Rectal smooth muscle tissue (tissue), 1 donor: ENCODE measurements around the gene SORBS2.

Source experiments
- H3K27ac ChIP-seq: one replicate; pipeline ENCODE4 v1.7.0; 2013; ENCODE audit warnings: low read depth, low read length, inconsistent platforms
- H3K27me3 ChIP-seq: one replicate; pipeline ENCODE4 v1.7.0; 2013; ENCODE audit warnings: low read length; ENCODE audit not compliant: control insufficient read depth, insufficient read depth
- H3K36me3 ChIP-seq: one replicate; pipeline ENCODE4 v1.7.0; 2013; ENCODE audit warnings: low read length; ENCODE audit not compliant: control insufficient read depth, insufficient read depth
- H3K4me1 ChIP-seq: one replicate; pipeline ENCODE4 v1.7.0; 2013; ENCODE audit warnings: low read length; ENCODE audit not compliant: control insufficient read depth, insufficient read depth
- H3K4me3 ChIP-seq: one replicate; pipeline ENCODE4 v1.7.0; 2013; ENCODE audit warnings: low read length
- H3K9ac ChIP-seq: one replicate; pipeline ENCODE4 v1.7.0; 2013; ENCODE audit warnings: low read length

SORBS2 gene

DNA sequence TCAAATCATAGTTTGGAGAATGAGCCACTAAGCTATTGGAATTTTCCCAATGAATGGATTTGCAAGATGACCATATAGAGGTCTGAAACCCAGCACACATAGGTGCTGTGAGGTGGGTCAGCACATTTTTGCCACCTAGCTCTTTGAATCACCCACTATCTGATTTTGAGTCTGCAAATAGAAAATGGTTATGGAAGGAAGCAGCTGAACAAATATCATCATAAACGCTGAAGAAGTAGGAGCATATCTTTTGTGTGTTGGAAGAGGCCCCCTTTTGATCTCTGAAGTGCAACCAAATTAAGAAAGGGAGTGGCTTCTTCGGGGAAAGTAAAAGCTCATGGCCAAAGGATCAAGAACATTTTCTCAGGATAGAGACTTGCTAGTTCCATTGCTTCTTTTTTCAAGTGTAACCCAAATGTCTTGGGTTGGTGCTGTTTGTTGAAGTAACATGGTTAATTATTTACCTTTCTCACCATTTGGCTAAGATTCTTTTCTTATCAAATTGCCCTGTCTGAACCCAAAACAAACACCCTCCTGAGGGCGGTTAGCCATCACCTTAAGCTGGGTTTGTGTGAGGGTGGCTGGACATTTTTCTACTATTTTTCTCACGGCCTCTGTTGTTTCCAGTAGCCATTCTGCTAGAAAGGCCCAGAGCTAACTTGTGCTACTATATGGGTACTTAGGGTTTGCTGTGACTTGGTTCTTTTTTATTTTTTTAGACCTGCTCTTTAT, 18.4 kb upstream of the SORBS2 start:
- H3K4me3 ChIP-seq: no peak overlapping the region
- H3K27ac ChIP-seq: no peak overlapping the region
- no peak overlapping the region for H3K9ac ChIP-seq
- H3K27me3 ChIP-seq: no peaks in the 10 kb centered on the region
- H3K36me3 ChIP-seq: no peaks in the 10 kb centered on the region
- H3K4me1 ChIP-seq: no peaks in the 10 kb centered on the region

DNA sequence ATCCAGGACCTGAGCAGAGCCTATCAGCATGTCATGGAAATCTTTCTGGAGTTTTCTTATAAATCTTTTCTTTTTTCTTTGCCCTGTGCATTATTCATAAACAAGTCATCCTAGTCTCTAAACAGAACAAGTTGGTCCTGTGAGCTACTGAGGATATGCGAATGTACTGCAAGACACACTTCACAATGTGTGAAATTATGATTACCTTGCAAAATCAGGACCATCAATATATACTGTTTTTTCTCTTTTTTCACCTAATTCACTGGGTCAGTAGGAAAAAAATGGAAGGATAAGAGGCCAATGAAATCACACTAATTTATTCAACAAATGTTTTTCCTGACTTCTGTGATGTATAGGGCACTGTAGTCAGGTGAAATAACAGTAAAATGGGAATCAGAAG, 14.4 kb upstream of the SORBS2 start:
- H3K9ac ChIP-seq: no peak overlapping the region

DNA sequence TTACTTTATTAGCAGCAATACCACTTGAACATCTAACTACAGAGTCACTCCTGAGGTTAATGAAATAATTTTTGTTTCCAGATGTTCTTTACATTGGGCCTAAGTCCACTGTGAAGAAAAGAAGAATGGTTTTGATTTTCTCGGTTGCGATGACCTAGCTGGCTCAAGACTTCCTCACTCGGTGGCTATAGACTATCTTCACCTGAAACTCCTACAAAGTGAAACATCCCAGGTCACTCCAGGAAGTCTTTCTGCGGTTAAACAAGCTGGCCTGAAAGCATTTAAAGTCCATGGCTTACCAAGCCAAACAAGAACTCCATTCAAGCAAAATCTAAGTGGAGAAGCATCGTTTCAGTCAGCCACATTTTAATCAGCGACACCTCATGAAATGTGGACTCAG, 13.7 kb upstream of the SORBS2 start:
- Histone ChIP-seq H3K27me3 (no peaks in the 10 kb centered on the region), H3K9ac (no peak overlapping the region), H3K36me3 (no peaks in the 10 kb centered on the region), H3K27ac (no peak overlapping the region), H3K4me3 (no peak overlapping the region), H3K4me1 (no peaks in the 10 kb centered on the region)

More for the DNA sequence above, 14.4 kb upstream of the SORBS2 start:
- H3K27me3 ChIP-seq: no peaks in the 10 kb centered on the region
- no peaks in the 10 kb centered on the region for H3K36me3 ChIP-seq
- no peak overlapping the region for H3K27ac ChIP-seq
- no peak overlapping the region for H3K4me3 ChIP-seq
- H3K4me1 ChIP-seq: no peaks in the 10 kb centered on the region

DNA sequence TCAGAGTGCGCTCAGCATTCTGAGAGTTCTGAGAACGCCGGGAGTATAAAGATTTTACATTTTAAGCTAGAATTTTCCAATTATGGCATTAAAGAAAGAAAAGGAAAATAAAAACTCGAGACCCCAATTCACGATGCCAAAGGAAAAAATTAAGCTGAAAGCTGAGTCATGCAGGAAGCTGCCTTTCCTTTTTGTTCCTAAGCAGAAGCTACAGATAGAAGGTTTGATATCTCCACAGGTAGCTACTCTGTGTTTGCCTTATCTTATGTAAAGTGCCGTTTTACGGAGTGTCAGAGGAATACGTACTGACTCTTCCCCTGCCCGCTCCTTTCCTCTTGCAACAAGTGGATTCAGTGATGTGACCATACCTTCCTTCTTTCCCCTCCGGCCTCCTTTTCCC, 10.8 kb upstream of the SORBS2 start:
- Histone ChIP-seq H3K36me3 (no peaks in the 10 kb centered on the region), H3K9ac (no peak overlapping the region), H3K4me3 (no peak overlapping the region), H3K27ac (no peak overlapping the region), H3K27me3 (no peaks in the 10 kb centered on the region), H3K4me1 (peaks cover 4% of the 10 kb centered on the region)

DNA sequence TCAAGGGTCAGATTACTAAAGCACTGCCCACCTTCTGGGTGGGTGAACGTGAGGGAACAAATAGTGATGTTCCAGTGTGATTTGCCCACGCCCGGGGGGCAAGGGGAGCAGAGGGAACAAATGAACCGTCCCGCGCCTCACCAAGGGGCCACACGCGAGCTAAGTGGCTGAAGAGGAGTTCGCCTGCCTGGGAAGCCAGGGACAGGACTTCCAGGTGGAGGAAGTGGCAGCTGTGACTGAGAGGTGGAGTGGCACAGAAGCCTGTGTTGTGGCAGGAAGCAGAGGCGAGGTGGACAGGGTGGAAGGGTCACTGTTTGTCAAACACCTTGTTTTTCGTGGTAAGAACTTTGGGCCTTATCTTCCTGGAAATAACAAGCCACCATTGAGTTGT, 9.0 kb upstream of the SORBS2 start:
- Histone ChIP-seq H3K4me3 (no peak overlapping the region), H3K27ac (no peak overlapping the region), H3K4me1 (peaks cover 6% of the 10 kb centered on the region), H3K9ac (no peak overlapping the region), H3K27me3 (no peaks in the 10 kb centered on the region), H3K36me3 (no peaks in the 10 kb centered on the region)

- no peak overlapping the region for H3K4me3 ChIP-seq
- H3K27ac ChIP-seq: peak overlapping the region; percentile 71
- H3K27me3 ChIP-seq: no peaks in the 10 kb centered on the region
Observed at GRCh38 chr4:185820146-185821028, 8.4 kb upstream of the SORBS2 start.

GRCh38 chr4:185819144-185819543, 7.2 kb upstream of the SORBS2 start:
- Histone ChIP-seq H3K9ac (no peak overlapping the region), H3K36me3 (no peaks in the 10 kb centered on the region), H3K4me3 (no peak overlapping the region), H3K4me1 (peaks cover 6% of the 10 kb centered on the region), H3K27me3 (no peaks in the 10 kb centered on the region), H3K27ac (no peak overlapping the region)

More at GRCh38 chr4:185820146-185821028, 8.4 kb upstream of the SORBS2 start:
- Histone ChIP-seq H3K36me3 (no peaks in the 10 kb centered on the region), H3K9ac (no peak overlapping the region), H3K4me1 (peaks cover 6% of the 10 kb centered on the region)

- Histone ChIP-seq H3K27me3 (no peaks in the 10 kb centered on the region), H3K4me3 (peak overlapping the region; percentile 23), H3K4me1 (peaks cover 6% of the 10 kb centered on the region), H3K27ac (peak overlapping the region; percentile 57), H3K36me3 (no peaks in the 10 kb centered on the region), H3K9ac (no peak overlapping the region)
Observed at GRCh38 chr4:185817403-185817818, 5.4 kb upstream of the SORBS2 start.

DNA sequence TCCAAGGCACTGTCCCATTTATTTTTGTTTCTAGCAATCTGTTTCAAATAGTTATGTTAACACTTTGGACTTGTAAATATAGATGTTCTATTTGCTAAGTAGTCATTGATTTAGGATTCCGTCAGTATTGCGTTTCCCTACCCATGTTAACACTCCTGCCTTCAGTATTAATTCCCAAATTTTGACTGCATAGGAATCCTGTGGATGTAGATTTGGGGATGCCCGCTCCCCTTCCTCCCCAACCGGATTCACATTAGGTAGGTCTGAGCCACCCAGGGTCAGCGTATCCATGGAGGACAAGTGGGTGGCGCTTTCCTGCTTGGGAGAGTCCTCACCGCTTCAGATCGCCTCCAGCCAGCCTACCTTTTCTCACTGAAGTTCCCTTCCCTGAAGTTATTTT, 1.1 kb upstream of the SORBS2 start:
- Histone ChIP-seq H3K4me1 (peaks cover 3% of the 10 kb centered on the region), H3K9ac (no peak overlapping the region), H3K27me3 (no peaks in the 10 kb centered on the region), H3K36me3 (no peaks in the 10 kb centered on the region), H3K4me3 (no peak overlapping the region), H3K27ac (peak overlapping the region; percentile 77)

- peak overlapping the region; percentile 38 for H3K9ac ChIP-seq
- H3K27ac ChIP-seq: peak overlapping the region; percentile 77
- peak overlapping the region; percentile 66 for H3K4me3 ChIP-seq
- H3K4me1 ChIP-seq: no peaks in the 10 kb centered on the region
- no peaks in the 10 kb centered on the region for H3K27me3 ChIP-seq
- H3K36me3 ChIP-seq: no peaks in the 10 kb centered on the region
Observed at GRCh38 chr4:185810746-185811508, 1.1 kb downstream of the SORBS2 start.

DNA sequence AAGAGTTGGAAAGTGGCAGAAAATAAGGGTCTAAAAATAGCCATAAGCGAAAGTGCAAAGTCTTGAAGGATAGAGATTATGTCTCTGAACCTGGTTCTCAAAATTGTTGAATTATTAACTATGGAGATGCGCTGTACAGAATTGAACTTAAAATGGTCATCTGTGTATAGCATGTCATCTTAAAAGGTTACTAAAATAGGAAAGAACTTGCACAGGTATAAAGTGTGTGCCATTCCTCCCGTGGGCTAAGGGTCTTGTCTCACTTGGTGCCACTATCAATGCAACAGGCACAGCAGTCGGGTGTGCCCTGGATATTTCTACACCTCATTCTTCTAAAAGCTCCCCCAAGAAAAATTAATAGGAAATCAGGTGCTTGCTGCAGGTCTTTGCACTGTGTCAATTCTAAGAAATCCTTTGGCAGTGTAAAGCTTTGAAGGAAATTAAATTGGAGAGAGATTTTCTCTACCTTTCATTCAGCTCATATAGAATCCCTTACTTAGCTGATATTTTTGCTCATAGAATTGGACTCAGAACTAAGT, 2.4 kb downstream of the SORBS2 start:
- no peaks in the 10 kb centered on the region for H3K4me1 ChIP-seq
- no peaks in the 10 kb centered on the region for H3K27me3 ChIP-seq
- H3K27ac ChIP-seq: peak overlapping the region; percentile 77
- peak overlapping the region; percentile 4 for H3K9ac ChIP-seq
- H3K36me3 ChIP-seq: no peaks in the 10 kb centered on the region
- peak overlapping the region; percentile 1 for H3K4me3 ChIP-seq

DNA sequence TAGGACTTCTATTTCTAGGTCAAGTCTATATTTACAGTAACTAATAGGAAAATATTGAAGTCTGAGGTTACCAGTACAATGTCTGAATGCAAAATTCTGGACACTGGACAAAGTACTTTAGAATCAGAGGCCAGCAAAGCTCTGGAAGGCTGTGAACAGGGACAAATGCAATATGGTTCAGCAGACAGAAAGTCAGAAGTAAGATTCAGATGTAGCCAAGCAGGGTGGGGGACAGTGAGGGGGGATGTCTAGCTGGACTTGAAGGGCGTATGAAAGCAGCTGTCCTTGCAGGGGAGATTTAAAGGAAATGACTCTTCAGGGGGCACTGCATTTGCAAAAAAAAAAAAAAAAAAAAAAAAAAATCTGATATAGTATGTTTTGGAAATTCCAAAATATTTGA, 2.9 kb downstream of the SORBS2 start:
- H3K27ac ChIP-seq: peak overlapping the region; percentile 33
- no peak overlapping the region for H3K9ac ChIP-seq

More for the DNA sequence above, 2.9 kb downstream of the SORBS2 start:
- peak overlapping the region; percentile 1 for H3K4me3 ChIP-seq
- H3K4me1 ChIP-seq: no peaks in the 10 kb centered on the region
- H3K27me3 ChIP-seq: no peaks in the 10 kb centered on the region
- H3K36me3 ChIP-seq: no peaks in the 10 kb centered on the region
